GF-D8 (cell line): ENCODE measurements around the gene SHOC1.
"Not testable (repeated sequence)": the region's sequence is repeated elsewhere in the genome, so short reads cannot be mapped to it uniquely, and the experiment has no call there.

Source experiments
- DNase-seq: peaks from one replicate; lab custom pipeline; 2025; lab: John Stamatoyannopoulos, UW

The SHOC1 gene

GRCh38 chr9:111794835-111795556, at the start of gene SHOC1:
TSS of gene SHOC1 (minus strand) at chr9:111794937. CDS start at chr9:111791418, 3,519 bp downstream.
- DNase-seq, result no peak

GRCh38 chr9:111843971-111844370, 49.2 kb upstream of the SHOC1 start:
- DNase-seq, result no peak

GRCh38 chr9:111842313-111842712, 47.6 kb upstream of the SHOC1 start:
- DNase-seq, result no peak

- no peak for DNase-seq
These were observed 45.7 kb upstream of the SHOC1 start for GRCh38 chr9:111840442-111840841.

GRCh38 chr9:111839987-111840386, 45.2 kb upstream of the SHOC1 start:
- no peak for DNase-seq

- DNase-seq, result no peak
These were observed 44.6 kb upstream of the SHOC1 start for GRCh38 chr9:111839387-111839786.

GRCh38 chr9:111838439-111838838, 43.7 kb upstream of the SHOC1 start:
- DNase-seq, result no peak

GRCh38 chr9:111836311-111836710, 41.6 kb upstream of the SHOC1 start:
- no peak for DNase-seq

- no peak for DNase-seq
These were observed 39.2 kb upstream of the SHOC1 start for GRCh38 chr9:111833941-111834340.

GRCh38 chr9:111832449-111832848, 37.7 kb upstream of the SHOC1 start:
- no peak for DNase-seq

GRCh38 chr9:111831371-111832108, 36.8 kb upstream of the SHOC1 start:
- no peak for DNase-seq

GRCh38 chr9:111828193-111828592, 33.5 kb upstream of the SHOC1 start:
- DNase-seq, result no peak

GRCh38 chr9:111825468-111826145, 30.9 kb upstream of the SHOC1 start:
- DNase-seq, result no peak

GRCh38 chr9:111821006-111821528, 26.3 kb upstream of the SHOC1 start:
- no peak for DNase-seq

- no peak for DNase-seq
These were observed 24.6 kb upstream of the SHOC1 start for GRCh38 chr9:111819360-111819759.

GRCh38 chr9:111815285-111816070, 20.7 kb upstream of the SHOC1 start:
- DNase-seq, result no peak

GRCh38 chr9:111812337-111812736, 17.6 kb upstream of the SHOC1 start:
- DNase-seq, result no peak

- no peak for DNase-seq
These were observed 16.2 kb upstream of the SHOC1 start for GRCh38 chr9:111810908-111811307.

GRCh38 chr9:111810415-111810814, 15.7 kb upstream of the SHOC1 start:
- not testable (repeated sequence) for DNase-seq

- DNase-seq, result no peak
These were observed 12.5 kb upstream of the SHOC1 start for GRCh38 chr9:111807197-111807596.

- no peak for DNase-seq
These were observed 11.5 kb upstream of the SHOC1 start for GRCh38 chr9:111806259-111806658.

GRCh38 chr9:111805830-111806241, 11.1 kb upstream of the SHOC1 start:
- no peak for DNase-seq
